ENCODE data around the gene LHFPL6.

The LHFPL6 gene

DNA sequence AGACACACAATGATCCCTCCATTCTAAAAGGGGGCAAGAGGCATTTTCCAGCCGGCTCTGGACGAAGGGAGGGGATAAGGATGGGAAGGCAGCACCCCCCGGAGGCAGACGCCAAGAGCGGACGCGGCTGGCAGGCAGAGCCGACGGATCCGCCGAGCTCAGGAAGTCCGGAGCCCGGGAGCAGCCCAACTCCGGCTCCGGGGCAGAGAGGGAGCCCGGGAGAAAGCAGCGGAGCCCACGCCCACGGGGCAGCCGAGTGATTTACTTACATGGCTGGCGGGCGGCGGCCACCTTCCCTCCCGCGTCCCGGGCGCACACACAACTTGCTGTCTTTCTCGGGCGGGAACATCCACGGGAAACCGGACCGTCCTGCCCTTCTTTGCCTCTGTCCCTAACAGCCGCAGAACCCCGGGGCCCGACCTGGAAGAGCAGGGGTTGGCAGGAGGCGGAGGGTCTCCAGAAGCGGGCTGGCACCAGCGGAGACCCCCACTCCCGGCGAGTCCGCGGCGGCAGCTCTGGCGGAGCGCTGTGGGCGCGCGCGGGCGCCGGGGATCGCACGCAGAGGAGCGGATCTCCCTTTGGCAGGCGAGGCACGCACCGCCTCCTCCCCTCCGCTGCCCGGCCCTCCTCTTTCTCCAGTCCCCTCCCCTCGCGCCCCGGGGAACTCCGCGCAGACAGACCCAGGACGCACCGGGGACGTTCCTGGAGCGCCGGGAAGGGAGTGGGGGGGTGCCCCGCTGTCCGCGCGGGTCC is at the start of gene LHFPL6:
Gene LHFPL6 (minus strand): TSS at position 580 of the 753 bp plus-strand sequence.
- peak; percentile 48 to 61 (median 56) for DNase-seq (ENCODE audit: low read depth in 3 of 3)

DNA sequence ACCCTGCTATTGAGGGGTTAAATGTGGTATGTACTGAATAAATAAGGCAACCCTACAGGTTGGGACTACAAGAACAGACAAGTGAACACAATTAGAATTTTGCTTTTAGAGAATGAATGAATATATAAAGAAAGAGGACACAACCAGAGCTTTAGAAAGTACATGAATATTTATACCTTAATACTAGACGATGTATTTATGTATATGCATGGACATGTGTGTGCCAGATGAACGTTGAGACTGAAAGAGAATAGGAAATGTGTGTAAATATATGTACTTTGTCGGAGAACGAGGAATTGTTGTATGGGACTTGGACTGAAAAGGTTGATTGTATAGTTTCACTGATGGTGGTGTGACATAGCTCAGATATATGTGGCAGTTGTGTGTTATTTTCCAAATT is 43.1 kb upstream of the LHFPL6 start:
- DNase-seq (ENCODE audit: low read depth in 3 of 3): no peak

DNA sequence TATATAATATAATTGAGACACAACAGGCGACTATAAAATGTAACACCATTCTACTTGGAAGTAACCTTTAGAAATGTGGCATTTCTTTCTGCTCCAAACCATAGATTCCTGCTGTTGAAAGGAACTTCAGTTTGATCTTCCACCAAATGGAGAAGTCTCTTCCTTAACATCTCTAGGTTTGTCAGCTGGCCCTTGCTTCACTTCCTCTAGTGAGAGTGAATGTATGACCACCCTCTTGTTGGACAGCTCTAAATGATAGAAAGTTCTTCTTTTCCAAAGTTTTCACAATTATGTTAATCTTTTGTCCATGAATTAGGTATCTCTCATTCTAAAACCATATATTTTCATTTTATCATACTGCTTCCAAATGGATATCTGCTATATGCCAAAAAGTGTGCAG is 38.7 kb upstream of the LHFPL6 start:
- DNase-seq (ENCODE audit: low read depth in 3 of 3): no peak

DNA sequence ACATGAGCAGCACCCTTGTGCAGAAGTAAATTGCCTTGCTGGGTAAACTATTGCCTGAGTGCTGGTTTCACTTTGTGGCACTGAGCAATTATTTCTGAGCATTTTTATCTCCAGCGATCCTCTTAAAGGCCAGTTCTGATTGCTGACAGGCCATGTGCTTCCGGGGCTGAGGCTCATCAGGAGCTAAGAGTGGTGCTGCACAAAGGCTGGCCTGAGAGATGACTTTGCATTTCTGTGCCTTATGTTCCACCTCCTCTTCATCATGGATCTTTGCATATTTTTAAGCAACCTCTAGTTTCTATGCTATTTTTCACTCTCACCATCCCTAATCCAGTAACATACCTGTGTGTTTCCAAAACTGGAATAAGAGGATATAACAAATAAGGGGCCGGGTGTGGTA is 34.9 kb upstream of the LHFPL6 start:
- no peak for DNase-seq (ENCODE audit: low read depth in 3 of 3)

DNA sequence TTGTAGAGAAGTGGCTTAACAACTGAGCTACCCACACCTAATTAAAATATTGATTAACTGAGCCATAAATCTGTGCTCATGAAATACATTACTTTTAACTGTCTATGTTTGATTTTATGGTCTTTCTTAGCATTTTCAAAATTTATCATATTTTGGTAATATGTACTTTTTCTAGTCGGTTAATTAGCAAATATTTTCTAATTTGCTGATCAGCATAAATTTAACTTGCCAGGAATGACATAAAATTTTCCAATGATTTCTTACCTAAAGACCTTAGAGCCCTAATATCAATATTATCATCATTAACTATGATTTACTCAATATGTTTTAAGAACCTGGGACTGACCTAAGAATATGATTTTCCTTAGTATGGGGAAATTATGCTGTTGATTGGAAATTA is 32.6 kb upstream of the LHFPL6 start:
- no peak for DNase-seq (ENCODE audit: low read depth in 3 of 3)

DNA sequence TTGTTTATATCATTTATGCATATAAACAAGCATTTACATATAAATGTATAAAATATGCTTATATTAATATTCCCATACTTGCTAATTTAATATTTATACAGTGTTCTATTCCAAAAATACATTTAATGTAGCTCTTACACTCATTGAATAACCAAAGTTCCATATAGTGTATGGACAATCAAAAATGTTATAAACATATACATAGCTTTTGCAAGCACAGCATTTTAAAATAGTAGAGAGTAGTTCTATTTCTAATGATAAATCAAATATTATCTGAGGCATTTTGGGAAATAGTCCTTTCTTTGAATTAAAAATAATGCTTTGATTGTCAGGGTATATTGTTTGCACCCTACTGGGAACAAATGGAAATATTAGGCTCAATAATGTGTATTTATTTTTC is 30.0 kb upstream of the LHFPL6 start:
- DNase-seq (ENCODE audit: low read depth in 3 of 3): no peak

DNA sequence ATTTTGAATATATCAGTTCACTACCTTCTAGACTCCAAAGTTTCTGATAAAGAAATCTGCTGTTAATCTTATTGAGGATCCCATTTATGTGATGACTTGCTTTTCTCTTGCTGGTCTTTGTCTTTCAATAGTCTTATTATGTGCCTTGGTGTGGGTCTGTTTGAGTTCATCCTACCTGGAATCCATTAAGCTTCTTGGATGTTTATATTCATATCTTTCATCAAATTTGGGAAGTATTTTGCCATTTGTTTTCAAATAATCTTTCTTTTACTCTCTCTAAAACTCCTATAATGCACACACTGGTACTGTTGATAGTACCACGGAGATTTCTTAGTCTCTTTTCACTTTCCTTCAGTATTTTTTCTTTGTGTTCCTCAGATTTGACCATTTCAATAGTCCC is 28.3 kb upstream of the LHFPL6 start:
- no peak for DNase-seq (ENCODE audit: low read depth in 3 of 3)

DNA sequence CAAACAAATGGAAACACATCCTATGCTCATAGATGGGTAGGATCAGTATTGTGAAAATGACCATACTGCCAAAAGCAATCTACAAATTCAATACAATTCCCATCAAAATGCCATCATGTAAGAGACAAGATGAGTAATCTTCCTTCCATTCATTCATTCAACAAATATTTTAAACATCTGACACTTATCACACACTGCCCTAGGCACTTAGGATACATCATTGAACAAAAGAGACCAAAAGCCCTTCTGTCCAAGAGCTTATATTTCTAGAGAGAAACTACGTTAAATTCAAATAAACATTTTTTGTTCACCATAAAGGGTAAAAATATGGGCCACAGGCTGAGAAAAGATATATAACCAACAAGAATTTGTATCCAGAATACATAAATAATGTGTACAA is 20.5 kb upstream of the LHFPL6 start:
- DNase-seq (ENCODE audit: low read depth in 3 of 3): no peak

DNA sequence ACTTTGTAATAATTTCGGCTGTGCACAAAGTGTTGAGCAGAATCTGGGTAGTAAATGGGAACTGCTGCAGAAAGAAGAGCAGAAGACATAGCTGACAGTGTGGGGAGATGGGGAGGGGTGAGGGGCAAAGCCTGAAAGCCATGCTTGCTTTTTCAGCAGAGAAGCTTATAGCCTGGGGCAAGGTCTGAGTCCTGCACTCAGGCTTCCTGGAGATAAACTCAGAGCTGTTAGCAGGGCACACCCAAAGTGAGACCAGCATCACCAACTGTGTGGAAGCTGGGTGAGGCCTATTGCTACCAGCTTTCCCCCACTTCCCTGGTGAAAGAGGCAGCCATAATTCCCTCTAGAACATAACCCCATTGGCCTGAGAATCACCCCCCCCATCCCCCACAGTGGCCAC is 15.6 kb upstream of the LHFPL6 start:
- no peak for DNase-seq (ENCODE audit: low read depth in 3 of 3)

DNA sequence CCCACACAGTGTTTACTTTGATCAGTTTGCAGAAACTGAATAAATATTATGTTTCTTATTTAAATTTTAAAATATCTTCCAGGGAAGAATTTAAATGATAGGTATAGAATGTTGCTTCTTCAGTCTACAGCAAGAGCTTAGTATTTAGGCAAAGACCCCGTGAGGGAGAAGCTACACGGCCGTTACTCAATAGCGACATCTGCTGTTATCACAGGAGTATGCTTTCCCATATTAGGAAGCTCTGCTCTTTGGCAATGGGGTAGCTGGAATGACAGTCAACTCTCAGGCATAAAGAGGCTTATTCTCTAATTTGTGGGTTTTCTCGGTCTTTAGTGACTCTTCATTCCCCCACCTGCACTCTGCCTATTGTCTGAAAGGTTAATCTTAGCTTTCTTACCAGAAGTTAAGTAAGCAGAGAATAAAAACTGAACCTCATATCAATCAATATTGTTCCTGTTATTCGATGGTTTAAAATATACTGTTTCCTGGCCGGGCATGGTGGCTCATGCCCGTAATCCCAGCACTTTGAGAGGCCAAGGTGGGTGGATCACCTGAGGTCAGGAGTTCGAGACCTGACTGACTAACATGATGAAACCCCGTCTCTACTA is 13.2 kb upstream of the LHFPL6 start:
- peak in 1 of 3 donors; percentile 26 for DNase-seq (ENCODE audit: low read depth in 3 of 3)

DNA sequence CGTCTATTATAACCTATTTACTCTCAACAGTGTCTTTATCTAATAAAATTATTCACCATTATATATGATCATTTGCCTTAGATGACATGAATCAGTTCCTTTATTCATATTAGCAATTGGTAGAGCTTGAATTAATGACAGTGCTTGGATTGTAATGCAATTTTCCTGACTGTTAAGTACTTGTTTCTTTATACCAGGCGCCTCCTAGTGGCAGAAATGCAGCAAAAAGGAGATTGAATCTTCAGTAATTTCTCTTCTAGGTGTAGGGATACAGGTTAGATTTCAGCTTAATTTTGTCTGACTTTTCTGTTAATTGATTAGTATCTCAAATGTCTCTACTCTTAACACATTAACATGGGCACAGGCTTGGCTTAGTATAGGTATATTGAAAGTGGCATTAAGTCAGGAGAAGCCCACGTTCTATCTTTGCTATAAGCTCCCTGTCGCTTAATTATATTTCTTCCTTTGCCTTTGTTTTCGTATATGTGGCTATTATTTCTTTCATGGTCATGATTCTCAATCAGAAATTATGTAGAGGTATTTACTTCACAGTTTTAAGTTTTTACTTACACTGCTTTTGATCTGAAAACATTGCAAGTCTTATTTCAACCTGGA is 9.1 kb upstream of the LHFPL6 start:
- peak in 2 of 3 donors; percentile 36 to 53 for DNase-seq (ENCODE audit: low read depth in 3 of 3)

DNA sequence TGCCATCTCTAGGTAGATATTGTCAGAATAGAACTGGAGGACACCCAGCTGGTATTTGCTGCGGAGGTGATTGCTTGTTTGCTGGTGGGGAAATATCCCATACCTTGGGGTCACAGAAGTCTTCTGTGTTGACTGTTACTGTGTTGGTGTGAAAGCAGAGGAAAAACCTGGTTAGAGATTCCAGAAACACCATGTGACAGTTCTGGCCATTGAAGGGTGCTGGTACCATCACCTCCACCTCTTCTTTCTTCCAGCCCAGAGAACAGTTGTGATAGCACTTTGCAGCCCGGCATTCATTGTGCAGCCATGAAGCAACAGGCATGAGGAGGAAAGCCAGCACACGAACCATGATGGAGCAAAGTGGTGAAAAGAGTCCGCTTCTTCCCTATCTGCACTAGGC is 4.9 kb upstream of the LHFPL6 start:
- DNase-seq (ENCODE audit: low read depth in 3 of 3): no peak

DNA sequence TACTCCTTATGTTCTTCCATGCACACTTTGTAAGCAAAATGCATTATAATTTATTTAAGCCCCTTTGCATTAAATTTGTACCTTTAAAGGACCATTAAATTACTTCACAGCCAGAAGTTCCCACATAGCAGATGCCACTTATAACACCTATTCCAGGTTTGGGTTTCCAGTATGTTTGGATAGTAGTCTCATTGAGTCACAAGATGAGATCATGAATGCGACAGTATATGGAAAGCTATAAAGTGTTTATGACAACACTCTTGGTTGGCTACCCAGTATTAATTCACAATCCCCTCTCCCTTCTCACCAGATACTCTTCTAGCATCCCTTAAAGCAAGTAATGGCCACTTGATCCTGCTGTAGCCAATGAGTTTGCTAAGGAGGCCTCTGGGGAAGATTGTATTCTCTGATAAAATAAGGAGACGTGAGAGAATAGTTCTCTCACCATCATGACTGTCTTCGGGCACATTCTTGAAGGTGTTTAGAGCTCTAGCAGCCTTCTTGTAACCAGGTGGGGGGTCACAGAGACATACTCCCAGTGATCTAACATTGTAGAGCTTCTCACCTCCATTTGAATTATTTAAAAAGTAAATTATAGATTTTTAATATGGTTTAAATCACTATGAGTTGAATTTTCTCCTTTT is 2.8 kb upstream of the LHFPL6 start:
- DNase-seq (ENCODE audit: low read depth in 3 of 3): no peak

DNA sequence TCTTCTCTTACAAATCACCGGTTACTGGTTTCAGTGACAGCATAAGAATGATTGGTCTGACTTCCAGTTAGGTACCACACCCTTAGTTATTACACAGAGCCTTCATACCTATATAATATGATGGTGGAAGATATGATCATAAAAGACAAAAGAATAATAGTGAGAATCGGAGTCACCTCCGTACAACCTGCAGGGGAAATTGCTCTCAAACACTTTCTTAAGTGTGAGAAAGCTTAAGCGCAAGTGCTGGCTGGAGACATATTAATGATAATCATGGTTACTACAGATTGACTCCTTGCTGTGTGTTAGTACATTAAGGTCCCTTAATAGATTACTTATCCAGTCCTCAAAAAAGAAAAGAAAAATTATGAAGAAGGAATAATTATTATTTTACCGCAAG is 1.8 kb upstream of the LHFPL6 start:
- DNase-seq (ENCODE audit: low read depth in 3 of 3): no peak

DNA sequence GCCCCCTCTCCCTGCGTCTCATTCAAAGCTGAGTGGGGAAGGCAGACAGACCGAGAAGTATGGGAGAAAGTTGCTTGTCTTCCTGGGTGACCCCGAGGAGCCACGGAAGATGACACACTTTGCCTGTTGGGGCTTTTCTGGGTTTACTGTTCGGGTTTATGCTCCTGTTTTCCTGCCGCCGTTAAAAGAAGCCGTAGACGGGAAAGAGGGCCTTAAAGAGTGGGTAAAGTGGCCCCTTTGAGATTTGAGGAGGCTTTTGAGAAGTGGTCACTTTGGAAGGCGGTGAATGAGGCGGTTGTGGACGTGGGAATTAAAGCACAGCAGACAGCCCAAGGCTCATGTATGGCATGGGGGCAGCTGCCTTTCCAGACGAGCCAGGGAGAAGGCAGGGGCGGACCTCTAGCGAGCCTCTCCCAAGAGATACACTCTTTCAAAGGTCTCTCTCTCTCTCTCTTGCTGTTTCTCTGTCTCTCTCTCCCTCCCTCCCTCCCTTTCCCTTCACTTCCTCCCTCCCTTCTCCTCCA is 493 bp upstream of the LHFPL6 start:
- no peak for DNase-seq (ENCODE audit: low read depth in 3 of 3)

DNA sequence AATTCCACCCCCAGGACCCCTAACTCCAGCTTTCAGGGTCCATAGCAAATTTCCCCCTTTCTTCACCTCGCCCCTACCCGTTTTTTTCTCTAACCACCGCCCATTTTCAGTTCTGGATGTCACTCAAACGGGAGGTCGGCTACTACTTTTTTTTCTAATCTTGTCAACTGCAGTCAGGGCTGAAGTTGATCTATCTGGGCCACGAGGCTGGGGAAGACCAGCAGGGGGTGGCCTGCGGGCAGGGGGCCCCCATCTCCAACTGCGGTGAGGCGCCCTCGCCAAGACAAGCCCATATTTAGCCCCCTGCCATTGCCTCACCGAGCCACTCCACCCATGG is 748 bp downstream of the LHFPL6 start:
- DNase-seq (ENCODE audit: low read depth in 3 of 3): no peak

DNA sequence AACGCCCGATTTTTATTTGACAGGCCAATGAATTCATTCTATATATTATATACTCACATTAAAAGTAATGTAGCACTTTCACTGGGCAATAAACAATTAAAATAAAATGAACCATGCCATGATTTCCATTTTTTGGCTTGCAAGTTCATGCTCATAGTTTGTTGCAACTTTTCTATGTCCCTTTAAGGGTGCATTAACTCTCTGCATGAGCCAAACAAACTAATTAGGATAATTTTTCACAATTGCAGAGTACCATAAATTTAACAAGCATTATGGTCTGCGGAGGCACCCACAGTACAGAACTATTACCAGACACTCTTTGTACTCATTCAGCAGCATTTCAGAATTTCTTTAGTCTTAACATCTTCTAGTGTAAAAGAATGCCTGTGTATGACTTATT is 1.4 kb downstream of the LHFPL6 start:
- no peak for DNase-seq (ENCODE audit: low read depth in 3 of 3)

DNA sequence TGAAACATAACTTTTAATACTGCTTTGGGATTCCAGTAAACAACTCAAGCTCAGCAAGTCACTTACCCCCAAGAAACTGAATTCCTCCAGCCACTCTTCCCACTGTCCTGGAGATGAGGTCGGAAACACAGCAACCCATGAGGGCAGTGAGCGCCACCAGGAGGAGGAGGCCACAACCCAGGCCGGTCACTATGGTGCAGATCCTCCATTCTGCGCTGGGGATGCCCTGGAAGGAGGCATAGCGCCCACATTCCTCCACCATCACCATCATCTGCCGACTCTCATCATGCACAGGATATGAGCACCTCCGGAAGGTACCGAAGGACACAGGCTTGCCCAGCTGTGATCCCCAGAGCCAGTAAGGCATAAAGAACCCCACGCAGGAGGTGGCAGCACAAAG is 2.2 kb downstream of the LHFPL6 start:
- no peak for DNase-seq (ENCODE audit: low read depth in 3 of 3)

DNA sequence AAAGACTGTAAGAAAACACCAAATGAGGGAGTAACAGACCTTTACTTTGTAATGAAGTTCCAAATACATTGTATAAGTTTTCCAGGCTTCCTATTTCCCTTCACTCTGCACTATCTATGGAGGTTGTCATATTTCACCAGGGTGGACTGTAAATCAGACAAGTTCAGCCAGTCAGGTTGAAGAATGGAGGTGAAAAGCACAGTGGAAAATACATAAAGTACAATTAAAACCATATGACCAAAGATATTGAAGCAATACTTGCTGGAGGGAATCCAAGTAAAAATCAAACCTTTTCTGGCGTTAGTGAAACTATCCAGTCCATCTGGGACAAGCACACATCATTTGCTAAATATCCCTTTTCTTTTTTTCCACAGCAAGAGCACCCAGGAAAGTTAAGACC is 3.2 kb downstream of the LHFPL6 start:
- DNase-seq (ENCODE audit: low read depth in 3 of 3): no peak

DNA sequence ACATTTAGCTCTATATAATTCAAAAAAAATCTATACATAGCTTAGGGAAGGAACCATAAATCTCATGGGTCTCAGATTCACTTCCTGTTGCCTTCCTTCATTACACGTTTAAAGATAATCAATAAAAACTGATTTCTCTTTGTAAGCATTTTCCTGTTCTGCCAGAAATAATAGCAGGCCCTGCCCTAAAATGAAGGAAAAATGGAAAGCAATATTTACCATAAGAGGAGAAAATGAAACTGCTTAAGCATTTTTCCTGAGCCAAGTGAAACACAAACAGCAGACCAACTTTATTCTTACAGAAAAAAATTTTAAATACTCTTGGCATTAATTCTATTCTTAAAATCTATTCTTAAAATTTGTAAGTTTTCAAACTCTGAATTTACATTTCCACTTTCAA is 4.0 kb downstream of the LHFPL6 start:
- DNase-seq (ENCODE audit: low read depth in 3 of 3): no peak

DNA sequence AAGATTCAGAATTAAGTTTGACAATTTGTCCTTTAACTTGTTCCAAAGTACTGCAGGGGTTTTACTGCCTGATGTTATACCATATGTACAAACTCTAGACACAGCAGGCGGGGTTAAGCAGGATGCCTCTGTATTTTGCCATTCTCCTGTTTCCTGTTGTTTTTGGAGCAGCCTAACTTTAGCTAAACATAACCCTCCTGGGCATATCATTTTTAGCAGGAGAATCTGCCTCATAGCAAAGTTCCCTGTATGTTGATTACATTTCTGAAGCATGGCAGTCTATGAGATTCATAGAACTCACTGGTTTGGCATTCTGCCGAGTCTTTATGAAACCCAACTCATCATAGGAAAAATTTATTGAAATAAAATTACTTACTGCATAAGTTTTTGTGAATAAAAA is 5.2 kb downstream of the LHFPL6 start:
- DNase-seq (ENCODE audit: low read depth in 3 of 3): no peak

DNA sequence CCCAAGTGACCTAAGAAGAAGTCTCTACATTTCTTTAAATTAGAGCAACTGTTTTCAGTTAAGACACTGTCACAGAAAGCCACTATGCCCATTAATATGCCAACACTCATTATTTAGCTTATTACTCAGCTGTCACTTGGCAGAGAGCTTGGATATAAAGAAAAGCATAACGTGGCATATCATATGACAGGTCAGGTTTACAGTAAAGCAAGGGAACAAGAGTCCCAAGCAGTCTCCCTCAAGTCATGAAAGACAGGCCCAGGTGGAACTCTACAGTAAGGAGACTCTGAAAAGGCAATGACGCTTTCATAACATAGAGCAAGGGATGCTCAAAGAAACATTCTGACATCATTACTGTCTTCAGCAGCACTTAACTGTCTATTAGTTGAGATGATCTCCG is 6.3 kb downstream of the LHFPL6 start:
- DNase-seq (ENCODE audit: low read depth in 3 of 3): no peak

DNA sequence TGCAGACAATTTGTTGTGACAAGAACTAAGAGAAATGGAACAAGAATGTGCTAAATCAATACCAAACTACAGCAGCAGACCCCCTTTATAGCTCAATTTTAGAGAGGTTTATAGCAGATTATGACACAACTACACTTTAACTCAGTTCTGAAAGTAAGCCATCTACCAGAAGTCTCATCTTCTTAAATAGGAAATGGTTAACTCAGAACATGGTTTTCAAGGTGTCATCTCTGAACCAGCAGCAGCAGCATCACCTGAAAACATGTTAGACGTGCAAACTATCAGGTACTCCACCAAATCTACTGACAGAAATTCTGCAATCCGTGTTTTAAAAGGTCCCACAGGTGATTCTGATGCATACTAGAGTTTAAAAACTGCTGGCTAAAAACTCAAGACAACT is 6.8 kb downstream of the LHFPL6 start:
- DNase-seq (ENCODE audit: low read depth in 3 of 3): no peak
